ENCODE results near the gene SLC26A1. TPM values are rescaled to one million over a fixed set of nuclear protein-coding genes. Genes with fewer than 3 reads are reported as not detected.

SLC26A1 gene
- total RNA-seq, 2 donors from 2014 or later = 1.6 to 2.0 TPM

DNA sequence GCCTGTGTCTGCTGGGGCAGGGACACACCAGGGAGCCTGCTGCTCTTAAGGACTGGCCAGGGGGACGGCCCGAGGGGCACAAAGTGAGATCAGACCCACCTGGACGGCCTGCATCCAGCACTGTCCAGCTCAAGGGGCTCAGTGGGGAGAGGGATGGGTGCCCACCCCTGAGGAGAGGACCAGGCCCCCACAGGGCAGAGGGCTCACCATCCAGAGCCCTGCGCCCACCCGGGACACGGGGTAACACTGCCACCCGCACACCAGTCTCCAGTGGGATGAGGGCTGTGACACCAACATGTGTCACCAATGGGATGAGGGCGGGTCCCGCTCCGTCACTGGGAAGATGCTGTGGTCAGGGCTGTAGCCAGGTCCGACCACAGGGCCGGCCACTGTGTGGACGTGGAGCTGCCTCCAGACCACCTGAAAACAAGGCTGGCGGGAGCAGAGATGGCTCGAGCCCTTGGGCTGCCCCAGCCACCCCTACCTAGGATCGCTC is 33.0 kb downstream of the SLC26A1 start:
- intact Hi-C loops (cut with DNase I, micrococcal nuclease) = no loop called here
- ATAC-seq = no peak
- DNase-seq = no peak

DNA sequence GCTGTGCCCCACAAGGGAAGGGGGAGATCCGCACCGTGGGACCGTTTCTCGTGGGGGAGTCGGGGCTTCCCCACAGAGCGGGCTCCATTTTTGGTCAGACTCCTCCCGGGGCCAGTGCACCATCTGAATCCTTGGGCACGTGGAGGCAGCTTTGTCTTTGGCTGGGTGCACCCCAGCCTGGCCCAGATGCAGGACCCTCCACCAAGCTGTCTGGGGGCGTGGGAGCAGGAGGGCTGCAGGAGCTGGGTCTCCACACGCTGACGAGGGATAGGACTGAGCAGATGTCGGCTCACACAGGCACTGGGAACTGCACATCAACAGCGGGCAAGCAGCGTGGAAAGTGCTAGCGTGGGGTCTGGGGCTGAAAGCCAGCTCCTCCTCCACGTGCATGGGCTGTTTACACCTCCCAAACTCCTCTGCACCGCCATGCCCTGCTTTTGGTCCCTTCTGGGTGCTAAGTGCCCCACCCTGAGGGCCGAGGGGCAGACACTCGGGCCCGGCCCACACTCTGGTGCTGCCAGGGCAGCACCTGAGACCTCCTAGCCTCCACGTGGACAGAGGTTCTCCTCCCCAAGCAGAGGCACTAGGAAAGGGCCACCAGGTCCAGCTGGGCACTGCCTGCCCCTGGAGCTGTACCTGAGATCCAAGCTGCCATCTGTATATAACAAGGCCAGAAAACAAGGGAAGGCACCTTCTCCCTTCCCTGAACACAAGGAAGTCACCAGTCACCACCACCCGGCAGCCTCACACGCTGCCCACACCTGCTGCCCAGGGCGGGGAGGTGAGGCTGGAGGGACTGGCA is 33.7 kb downstream of the SLC26A1 start:
- intact Hi-C loops (cut with DNase I, micrococcal nuclease) = no loop called here
- ATAC-seq (no peak), DNase-seq (no peak)

DNA sequence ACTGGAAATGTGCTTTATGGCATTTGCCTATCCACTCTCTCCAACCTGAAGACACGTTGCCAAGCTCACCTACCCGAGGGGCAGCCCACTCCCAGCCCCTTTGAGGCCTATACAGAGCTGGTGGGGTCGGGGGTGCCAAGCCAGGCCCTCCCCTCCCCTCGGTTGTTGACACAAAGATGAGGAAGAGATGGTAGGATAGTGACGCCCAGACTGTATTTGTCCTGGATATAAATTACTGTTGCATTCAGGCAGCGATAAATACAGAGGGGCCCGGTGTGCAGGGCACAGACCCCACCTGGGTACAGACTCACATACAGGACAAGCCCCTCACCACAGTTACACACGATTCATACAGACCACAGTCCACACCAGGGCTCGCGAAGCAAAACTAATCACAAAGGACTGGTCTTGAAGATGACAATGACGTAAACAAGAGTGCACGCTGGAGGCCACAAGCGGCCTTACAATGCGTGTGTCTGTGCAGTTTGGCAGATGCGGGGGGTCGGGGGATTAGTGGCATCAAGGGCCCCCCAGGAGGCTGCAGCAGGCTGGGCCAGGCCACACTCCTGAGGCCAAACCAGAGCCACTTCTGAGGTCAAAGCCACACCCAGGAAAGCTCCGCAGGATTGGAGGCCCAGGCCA is 34.4 kb downstream of the SLC26A1 start:
- ATAC-seq (no peak), DNase-seq (no peak)
- intact Hi-C loops (cut with DNase I, micrococcal nuclease) = no loop called here

GRCh38 chr4:958314-958665 is 34.9 kb downstream of the SLC26A1 start:
- no peak for DNase-seq
- ATAC-seq = no peak
- intact Hi-C loops (cut with DNase I, micrococcal nuclease) = no loop called here

DNA sequence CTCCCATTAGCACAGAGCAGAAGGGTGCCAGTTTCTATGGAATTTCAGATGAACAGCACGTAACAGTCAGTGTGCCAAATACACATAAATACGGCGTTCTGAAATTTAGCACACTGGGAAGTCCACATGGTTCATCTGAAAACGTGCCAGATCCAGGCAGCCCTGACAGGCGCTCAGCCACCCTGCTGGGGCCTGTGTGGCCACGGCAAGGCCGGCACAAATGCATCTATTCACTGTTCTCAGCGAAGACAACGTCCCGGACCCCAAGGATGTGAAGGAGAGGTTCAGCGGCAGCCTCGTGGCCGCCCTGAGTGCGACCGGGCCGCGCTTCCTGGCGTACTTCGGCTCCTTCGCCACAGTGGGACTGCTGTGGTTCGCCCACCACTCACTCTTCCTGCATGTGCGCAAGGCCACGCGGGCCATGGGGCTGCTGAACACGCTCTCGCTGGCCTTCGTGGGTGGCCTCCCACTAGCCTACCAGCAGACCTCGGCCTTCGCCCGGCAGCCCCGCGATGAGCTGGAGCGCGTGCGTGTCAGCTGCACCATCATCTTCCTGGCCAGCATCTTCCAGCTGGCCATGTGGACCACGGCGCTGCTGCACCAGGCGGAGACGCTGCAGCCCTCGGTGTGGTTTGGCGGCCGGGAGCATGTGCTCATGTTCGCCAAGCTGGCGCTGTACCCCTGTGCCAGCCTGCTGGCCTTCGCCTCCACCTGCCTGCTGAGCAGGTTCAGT is 35.5 kb downstream of the SLC26A1 start:
- DNase-seq = no peak
- intact Hi-C loops (cut with DNase I, micrococcal nuclease) = no loop called here
- no peak for ATAC-seq

- DNase-seq (no peak), ATAC-seq (no peak)
- intact Hi-C loops (cut with DNase I, micrococcal nuclease) = no loop called here
Observed at GRCh38 chr4:957231-957580, 36.0 kb downstream of the SLC26A1 start.

GRCh38 chr4:956531-957230 is 36.5 kb downstream of the SLC26A1 start:
- ATAC-seq (no peak), DNase-seq (no peak)
- intact Hi-C loops (cut with DNase I, micrococcal nuclease) = no loop called here

DNA sequence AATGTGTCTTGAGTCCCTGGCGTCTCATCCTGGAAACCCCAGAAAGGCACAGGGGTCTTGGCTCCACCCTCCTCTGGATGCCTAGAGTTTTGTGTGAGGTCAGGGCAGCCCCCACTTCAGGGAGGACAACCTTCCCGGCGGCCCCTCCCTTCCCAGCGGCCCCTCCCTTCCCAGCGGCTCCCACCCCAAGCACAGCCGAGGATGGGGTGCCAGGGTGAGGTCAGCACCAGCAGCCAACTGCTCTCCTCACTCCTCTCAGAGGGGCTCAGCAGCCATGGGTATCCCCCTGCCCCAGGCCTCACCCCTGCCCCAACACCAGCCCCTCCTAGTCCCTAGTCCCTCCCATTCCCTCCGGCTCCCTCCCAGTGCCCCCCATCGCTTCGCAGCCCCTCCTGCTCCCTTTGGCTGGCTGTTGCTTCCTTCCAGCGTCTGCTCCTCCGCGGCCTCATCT is 37.2 kb downstream of the SLC26A1 start:
- DNase-seq = no peak
- no peak for ATAC-seq
- intact Hi-C loops (cut with DNase I, micrococcal nuclease) = no loop called here

GRCh38 chr4:955161-955921 is 37.9 kb downstream of the SLC26A1 start:
- intact Hi-C loops (cut with DNase I, micrococcal nuclease) = no loop called here
- no peak for DNase-seq
- no peak for ATAC-seq

DNA sequence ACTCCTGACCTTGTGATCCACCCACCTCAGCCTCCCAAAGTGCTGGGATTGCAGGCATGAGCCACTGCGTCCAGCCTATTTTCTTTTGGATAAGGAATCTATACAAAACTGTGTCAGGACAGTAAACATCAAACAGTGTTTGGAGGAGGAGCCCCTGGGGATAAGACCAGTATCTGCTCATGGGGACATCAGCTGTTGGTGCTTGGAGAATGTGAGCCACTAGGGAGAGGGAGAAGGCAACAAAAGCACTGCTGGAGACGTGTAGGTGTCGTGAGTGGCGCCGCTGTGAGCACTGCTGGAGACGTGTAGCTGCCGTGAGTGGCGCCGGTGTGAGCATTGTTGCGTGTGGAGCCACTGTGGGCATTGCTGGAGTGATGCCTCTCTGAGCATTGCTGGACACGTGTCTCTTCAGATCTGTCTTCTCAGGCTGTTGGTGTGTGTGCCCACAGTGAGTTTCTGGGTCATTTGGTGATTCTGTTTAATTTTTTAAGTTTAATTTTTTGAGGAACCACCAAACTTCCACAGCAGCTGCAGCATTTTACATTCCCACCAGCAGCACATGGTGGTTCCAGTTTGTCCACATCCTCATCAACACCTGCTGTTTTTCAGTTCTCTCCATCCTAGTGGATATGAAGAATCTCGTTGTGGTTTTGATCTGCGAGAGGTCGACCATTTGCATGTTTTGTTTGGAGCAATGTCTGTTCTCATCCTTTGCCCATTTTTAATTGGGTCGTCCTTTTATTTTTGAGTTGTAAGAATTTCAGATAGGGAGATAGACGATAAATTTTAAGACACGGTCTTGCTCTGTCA is 38.8 kb downstream of the SLC26A1 start:
- intact Hi-C loops (cut with DNase I, micrococcal nuclease) = no loop called here
- DNase-seq (no peak), ATAC-seq (no peak)

DNA sequence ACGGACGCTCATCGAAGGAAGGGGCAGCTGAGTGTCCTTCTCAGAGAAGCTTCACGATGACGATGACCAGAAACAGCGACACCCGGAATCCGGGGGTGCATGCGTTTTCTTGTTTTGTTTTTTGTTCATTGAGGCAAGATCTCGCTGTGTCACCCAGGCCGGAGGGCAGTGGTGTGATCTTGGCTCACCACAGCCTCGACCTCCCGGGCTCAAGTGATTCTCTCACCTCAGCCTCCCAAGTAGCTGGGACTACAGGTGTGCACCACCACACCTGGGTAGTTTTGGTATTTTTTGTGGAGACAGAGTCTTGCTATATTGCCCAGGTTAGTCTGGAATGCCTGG is 39.7 kb downstream of the SLC26A1 start:
- no peak for DNase-seq
- intact Hi-C loops (cut with DNase I, micrococcal nuclease) = no loop called here
- ATAC-seq = no peak

- ATAC-seq (no peak), DNase-seq (no peak)
- intact Hi-C loops (cut with DNase I, micrococcal nuclease) = no loop called here
Observed at GRCh38 chr4:952881-953573, 40.2 kb downstream of the SLC26A1 start.

DNA sequence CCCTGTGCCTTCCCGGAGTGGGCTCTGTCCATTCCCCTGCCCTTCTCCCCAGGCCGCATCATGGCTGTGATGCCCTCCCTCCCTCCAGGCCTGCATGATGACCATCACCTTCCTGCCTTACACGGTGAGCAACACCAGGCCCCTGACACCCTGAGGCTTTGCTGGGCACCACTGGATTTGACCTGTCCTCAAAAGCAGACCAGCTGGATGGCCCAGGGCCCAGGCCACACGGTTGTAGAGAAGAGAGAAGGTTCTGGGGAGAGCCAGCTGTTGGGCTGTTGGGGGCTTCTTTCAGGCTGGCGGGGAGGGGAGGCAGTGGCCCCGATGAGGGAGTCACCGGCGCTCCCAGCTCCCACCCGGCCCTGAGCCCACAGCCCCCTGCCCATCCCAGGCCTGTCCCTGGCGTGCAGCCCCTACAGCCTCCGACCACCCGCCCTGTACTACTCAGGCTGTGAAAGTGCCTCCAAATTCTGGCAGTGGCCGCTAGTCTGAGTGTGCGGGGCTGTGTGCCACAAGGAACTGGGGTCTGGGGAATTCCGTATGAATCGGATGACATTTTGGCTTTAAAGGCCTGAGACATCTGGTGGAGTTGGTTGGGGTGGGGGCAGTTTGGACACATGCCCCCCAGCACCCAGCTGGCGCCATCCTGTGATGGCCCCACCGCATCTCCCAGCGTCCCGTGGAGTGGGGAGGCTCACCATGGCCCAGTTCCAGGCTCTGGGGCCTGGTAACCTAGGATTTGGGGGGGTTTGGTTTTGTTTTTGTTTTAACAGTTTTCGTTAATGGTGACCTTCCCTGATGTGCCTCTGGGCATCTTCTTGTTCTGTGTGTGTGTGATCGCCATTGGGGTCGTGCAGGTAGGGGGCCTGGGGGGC is 41.4 kb downstream of the SLC26A1 start:
- no peak for ATAC-seq
- DNase-seq = no peak
- intact Hi-C loops (cut with DNase I, micrococcal nuclease) = no loop called here

- ATAC-seq (no peak), DNase-seq (no peak)
- intact Hi-C loops (cut with DNase I, micrococcal nuclease) = no loop called here
Observed at GRCh38 chr4:951186-951585, 42.0 kb downstream of the SLC26A1 start.

DNA sequence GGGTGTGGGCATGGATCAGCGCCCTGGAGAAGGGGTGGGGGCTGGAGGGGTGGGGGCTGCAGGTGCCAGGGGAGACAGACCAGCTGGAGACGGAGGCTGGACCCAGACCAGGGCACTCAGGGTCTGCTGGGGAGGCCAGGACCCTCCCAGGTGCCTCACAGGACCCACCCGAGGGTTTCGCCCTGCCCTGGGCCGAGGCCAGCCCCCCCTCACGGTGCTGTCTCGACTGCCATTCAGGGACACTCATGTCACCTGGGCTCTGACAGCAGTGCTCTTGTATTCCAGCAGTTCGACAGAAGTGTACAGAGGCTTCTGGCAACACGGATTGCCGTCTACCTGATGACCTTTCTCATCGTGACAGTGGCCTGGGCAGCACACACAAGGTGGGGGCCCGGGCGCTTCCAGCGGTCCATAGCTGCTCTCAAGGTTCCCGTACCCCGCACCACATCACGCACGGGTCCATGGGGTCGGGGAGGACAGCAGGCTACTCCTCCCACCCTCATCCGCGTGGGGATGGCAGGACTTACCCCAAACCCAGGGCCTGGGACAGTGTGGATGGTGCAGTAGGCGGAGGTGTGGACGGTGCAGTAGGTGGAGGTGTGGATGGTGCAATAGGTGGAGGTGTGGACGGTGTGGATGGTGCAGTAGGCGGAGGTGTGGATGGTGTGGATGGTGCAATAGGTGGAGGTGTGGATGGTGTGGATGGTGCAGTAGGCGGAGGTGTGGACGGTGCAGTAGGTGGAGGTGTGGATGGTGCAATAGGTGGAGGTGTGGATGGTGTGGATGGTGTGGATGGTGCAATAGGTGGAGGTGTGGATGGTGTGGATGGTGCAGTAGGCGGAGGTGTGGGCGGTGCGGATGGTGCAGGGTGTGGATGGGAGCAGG is 42.8 kb downstream of the SLC26A1 start:
- DNase-seq = no peak
- intact Hi-C loops (cut with DNase I, micrococcal nuclease) = no loop called here
- ATAC-seq = no peak

GRCh38 chr4:949656-950055 is 43.5 kb downstream of the SLC26A1 start:
- intact Hi-C loops (cut with DNase I, micrococcal nuclease) = no loop called here
- DNase-seq (no peak), ATAC-seq (no peak)
